Tibial nerve (tissue), 4 donors: Measurements from ENCODE around the gene LTF. TPM values are rescaled to one million over a fixed set of nuclear protein-coding genes. Genes with fewer than 3 reads are reported as not detected.
"Not testable (repeated sequence)": the region's sequence is repeated elsewhere in the genome, so short reads cannot be mapped to it uniquely, and the experiment has no call there.

ENCODE experiments used
- DNase-seq, 2 donors: peaks; one replicate each; pipeline ENCODE4 v3.0.0-alpha.2; 2019; ENCODE audit warnings: low spot score in 2 of 2
- H3K27ac ChIP-seq, 4 donors: fragments of 200-600 bp; sonication (generic) in 3 of 4; one replicate each; pipeline ENCODE4 v1.5.1; 2017 to 2019; ENCODE audit warnings: mild to moderate bottlenecking in 1 of 4
- H3K27me3 ChIP-seq, 2 donors: fragments of 200-600 bp; sonication (generic) in 1 of 2; one replicate each; pipeline versions ENCODE4 v1.5.1 to v1.6.0; 2017 to 2019
- H3K36me3 ChIP-seq, 3 donors: fragments of 200-600 bp; sonication (generic); one replicate each; pipeline ENCODE4 v1.5.1; 2018 to 2019
- H3K4me1 ChIP-seq, 4 donors: fragments of 200-600 bp; sonication (generic) in 3 of 4; one replicate each; pipeline ENCODE4 v1.5.1; 2017 to 2019
- H3K4me3 ChIP-seq, 4 donors: fragments of 200-600 bp; sonication (generic) in 3 of 4; one replicate each; pipeline ENCODE4 v1.5.1; 2017 to 2019; ENCODE audit warnings: mild to moderate bottlenecking in 1 of 4, moderate library complexity in 1 of 4
- H3K9me3 ChIP-seq, 4 donors: fragments of 200-600 bp; sonication (generic) in 3 of 4; one replicate each; pipeline ENCODE4 v1.5.1; 2017 to 2019
- EP300 ChIP-seq, 2 donors: sonication (generic); formaldehyde crosslinking; IDR thresholded peaks; one replicate each; pipeline ENCODE4 v1.6.1; 2017; ENCODE audit warnings: antibody characterized with exemption in 2 of 2, mild to moderate bottlenecking in 1 of 2
- POLR2A ChIP-seq, 2 donors: fragments of 450-650 bp; IDR thresholded peaks; one replicate each; pipeline ENCODE4 v1.6.1; 2017; ENCODE audit warnings: antibody characterized with exemption in 2 of 2, mild to moderate bottlenecking in 2 of 2, moderate library complexity in 2 of 2
- WGBS, 2 donors: methylation state at CpG; one replicate each; pipeline ENCODE4 v1.1.5; 2018; 5-methylcytosine and 5-hydroxymethylcytosine counted together
- total RNA-seq, 4 donors: library from RNA; depleted of rRNA; stranded (reverse); fragments of >200 nt; gene quantifications; one replicate each; pipeline ENCODE4 v1.1.0, GENCODE V29; 2016
- TF ChIP-seq, protein P1 (sequence below), 5 experiments: fragments of 200-600 bp in 3 of 5; fragments of 450-650 bp in 2 of 5; sonication (generic) in 3 of 5; IDR thresholded peaks; one replicate each; pipeline ENCODE4 v1.5.1; 2016 to 2019; ENCODE audit warnings: antibody characterized with exemption in 5 of 5, mild to moderate bottlenecking in 3 of 5, moderate library complexity in 2 of 5

LTF gene
- total RNA-seq, 4 donors from 2014 or later, result 0.30 to 1.2 (median 0.42) TPM; not detected in 1

DNA sequence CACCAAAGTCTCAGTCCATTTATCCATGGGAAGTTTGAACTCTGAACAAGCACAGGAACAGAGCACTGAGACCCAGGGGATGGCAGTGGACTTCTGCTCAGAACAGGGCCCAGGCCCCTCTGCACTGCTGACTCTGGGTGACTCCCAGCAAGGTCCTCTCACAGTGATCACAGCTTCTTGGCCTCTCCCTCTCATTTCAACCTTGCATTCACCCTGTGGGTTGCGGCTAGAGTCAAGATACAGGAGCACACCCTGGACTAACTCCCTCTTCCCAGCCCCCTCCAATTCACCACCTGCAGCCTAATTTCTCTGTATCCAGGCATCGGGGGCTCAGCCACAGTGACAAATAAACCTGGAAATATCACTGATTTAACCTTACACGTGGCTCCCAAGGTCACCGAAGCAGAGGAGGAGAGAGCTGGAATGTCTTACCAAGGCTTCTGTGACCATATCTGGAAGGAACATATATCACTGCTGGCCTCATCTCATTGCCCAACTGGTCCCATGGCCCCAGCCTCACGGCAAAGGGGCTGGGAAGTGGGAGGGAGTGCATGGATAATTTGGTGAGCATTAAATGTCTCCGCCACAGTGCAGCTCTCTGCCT lies 34.3 kb upstream of the LTF start:
- Histone ChIP-seq H3K36me3 (no peaks in the 10 kb centered on the region), H3K4me1 (no peaks in the 10 kb centered on the region), H3K4me3 (no peak overlapping the region), H3K27me3 (no peaks in the 10 kb centered on the region), H3K9me3 (no peaks in the 10 kb centered on the region), H3K27ac (no peak overlapping the region)
- 73 to 78% methylated on average over 6 of the region's 6 CpGs for WGBS, 2 donors
- TF ChIP-seq EP300 (IDR thresholded peaks at IDR 0.05) (no peak), POLR2A (IDR thresholded peaks at IDR 0.05) (no peak)
- TF ChIP-seq, protein P1, sequence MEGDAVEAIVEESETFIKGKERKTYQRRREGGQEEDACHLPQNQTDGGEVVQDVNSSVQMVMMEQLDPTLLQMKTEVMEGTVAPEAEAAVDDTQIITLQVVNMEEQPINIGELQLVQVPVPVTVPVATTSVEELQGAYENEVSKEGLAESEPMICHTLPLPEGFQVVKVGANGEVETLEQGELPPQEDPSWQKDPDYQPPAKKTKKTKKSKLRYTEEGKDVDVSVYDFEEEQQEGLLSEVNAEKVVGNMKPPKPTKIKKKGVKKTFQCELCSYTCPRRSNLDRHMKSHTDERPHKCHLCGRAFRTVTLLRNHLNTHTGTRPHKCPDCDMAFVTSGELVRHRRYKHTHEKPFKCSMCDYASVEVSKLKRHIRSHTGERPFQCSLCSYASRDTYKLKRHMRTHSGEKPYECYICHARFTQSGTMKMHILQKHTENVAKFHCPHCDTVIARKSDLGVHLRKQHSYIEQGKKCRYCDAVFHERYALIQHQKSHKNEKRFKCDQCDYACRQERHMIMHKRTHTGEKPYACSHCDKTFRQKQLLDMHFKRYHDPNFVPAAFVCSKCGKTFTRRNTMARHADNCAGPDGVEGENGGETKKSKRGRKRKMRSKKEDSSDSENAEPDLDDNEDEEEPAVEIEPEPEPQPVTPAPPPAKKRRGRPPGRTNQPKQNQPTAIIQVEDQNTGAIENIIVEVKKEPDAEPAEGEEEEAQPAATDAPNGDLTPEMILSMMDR (IDR thresholded peaks at IDR 0.05), result no peak
- no peak for DNase-seq

DNA sequence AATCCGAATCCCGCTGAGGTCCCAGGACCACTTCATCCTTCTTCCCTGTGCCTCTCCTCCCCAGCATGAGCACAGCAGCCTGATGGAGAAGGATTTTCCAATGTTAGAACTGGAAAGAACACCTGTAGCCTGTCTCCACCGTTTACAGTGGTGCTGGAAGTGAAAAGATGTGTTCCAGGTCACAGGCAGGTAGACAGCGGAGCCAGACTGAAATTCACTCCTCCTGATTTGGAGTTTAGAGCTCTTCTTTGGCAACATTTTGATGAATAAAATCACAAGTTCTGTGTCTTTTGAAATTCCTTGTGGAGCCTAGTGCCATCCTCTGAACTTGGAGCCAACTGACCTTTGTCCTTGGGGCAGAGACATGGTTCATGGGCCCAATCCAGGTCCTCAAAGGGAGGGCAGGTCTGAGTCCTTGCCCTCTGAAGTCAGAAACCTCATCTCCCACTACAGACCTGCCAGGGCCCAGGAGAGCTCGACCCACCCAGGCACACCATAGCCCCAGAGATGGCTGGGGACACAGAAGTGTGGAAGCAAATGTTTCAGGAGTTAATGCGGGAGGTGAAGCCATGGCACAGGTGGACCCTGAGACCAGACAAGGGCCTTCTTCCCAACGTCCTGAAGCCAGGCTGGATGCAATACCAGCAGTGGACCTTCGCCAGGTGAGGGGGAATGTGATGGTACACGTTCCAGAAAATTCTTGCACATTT lies 33.0 kb upstream of the LTF start, which contains the start of gene RTP3:
Gene RTP3 (plus strand): TSS at position 421 of the 710 bp plus-strand sequence. CDS start 87 bp downstream, at position 508.
- no peak for TF ChIP-seq POLR2A (IDR thresholded peaks at IDR 0.05)
- TF ChIP-seq, protein P1 (IDR thresholded peaks at IDR 0.05), result no peak
- TF ChIP-seq EP300 (IDR thresholded peaks at IDR 0.05), result no peak

DNA sequence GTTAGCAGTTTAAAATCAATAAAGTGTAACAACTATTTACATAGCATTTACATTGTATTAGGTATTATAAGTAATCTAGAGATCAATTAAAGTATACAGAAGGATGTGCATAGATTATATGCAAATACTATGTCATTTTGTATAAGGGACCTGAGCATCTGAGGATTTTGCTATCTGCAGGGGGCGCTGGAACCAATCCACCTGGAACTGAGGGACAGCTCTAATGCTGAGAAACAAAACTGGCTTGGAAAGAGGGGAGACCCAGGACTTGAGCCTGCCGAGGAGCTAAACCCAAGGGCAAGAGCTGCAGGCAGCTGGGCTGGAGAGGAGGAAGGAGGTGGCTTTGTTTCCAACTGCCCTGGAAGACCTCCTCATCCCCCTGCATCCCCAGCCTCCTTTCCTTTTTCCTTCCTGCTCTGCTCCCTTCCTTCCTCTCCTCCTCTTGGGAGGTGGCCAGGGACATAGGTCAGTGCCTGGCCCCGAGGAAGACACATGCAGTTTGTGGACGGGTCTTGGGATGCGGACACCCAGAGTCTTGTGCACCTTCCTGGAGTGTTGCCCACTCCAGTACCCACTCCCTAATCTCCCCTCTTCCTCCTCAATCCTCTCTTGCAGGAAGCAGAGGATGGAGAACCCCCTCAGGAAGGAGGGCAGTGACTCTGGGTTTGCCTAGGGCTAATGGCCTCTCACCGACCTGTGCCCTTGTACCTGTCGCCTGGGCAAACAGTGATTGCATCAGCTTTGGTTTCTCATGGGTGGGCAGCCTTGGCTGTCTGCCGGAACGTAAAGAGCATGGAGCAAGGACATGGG lies 32.2 kb upstream of the LTF start:
- no peaks in the 10 kb centered on the region for H3K36me3 ChIP-seq
- H3K27me3 ChIP-seq, result no peaks in the 10 kb centered on the region
- TF ChIP-seq POLR2A (IDR thresholded peaks at IDR 0.05) (no peak), EP300 (IDR thresholded peaks at IDR 0.05) (no peak)
- TF ChIP-seq, protein P1 (IDR thresholded peaks at IDR 0.05), result peak in 1 of 5 experiments; percentile 21
- H3K4me3 ChIP-seq, result no peak overlapping the region
- no peak for DNase-seq
- 57 to 62% methylated on average over 9 of the region's 9 CpGs for WGBS, 2 donors
- H3K4me1 ChIP-seq, result no peaks in the 10 kb centered on the region
- no peaks in the 10 kb centered on the region for H3K9me3 ChIP-seq
- H3K27ac ChIP-seq, result no peak overlapping the region

More for the DNA sequence above, 33.0 kb upstream of the LTF start, which contains the start of gene RTP3:
- H3K4me1 ChIP-seq, result no peaks in the 10 kb centered on the region
- H3K4me3 ChIP-seq, result no peak within 1 kb of the TSS
- DNase-seq, result no peak
- H3K27me3 ChIP-seq, result no peaks in the 10 kb centered on the region
- no peak within 1 kb of the TSS for H3K27ac ChIP-seq
- H3K9me3 ChIP-seq, result no peaks in the 10 kb centered on the region
- 80 to 82% methylated on average over 9 of the region's 9 CpGs for WGBS, 2 donors
- H3K36me3 ChIP-seq, result no peaks in the 10 kb centered on the region

DNA sequence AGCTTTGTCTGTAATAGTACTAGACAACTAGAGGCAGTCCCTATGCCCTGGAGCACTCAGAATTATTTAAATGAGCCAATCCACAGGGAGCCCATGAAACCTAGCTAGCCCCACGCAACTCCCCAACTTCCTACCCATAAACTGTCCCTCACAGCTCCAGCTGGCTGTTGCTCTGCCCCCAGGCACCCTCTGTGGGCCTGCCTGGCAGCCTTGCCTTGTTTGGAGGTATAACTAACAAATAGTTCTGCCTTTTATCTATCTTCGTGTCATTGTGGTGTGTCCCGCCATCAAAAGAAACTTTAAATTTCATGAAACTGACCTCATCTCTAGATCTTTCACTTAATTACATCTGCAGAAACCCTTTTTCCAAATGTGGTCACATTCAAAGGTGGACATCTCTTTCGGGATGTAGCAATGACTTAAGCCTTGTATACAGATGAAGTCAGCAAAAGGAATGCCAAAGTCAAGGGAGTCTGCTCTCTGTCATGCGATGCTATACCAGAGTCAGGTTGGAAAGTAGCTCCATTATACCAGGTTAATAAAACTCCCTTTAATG lies 31.3 kb upstream of the LTF start:
- H3K4me1 ChIP-seq, result no peaks in the 10 kb centered on the region
- 83 to 88% methylated on average over 5 of the region's 5 CpGs for WGBS, 2 donors
- DNase-seq, result no peak
- no peaks in the 10 kb centered on the region for H3K27me3 ChIP-seq
- H3K4me3 ChIP-seq, result no peak overlapping the region
- no peaks in the 10 kb centered on the region for H3K36me3 ChIP-seq
- no peak overlapping the region for H3K27ac ChIP-seq
- no peak for TF ChIP-seq POLR2A (IDR thresholded peaks at IDR 0.05)
- TF ChIP-seq EP300 (IDR thresholded peaks at IDR 0.05), result no peak
- TF ChIP-seq, protein P1 (IDR thresholded peaks at IDR 0.05), result no peak
- H3K9me3 ChIP-seq, result no peaks in the 10 kb centered on the region

DNA sequence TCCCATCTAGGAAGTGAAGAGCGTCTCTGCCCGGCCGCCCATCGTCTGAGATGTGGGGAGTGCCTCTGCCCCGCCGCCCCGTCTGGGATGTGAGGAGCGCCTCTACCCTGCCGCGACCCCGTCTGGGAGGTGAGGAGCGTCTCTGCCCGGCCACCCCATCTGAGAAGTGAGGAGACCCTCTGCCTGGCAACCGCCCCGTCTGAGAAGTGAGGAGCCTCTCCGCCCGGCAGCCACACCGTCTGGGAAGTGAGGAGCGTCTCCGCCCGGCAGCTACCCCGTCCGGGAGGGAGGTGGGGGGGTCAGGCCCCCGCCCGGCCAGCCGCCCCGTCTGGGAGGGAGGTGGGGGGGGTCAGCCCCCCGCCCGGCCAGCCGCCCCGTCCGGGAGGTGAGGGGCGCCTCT lies 29.8 kb upstream of the LTF start:
- H3K4me1 ChIP-seq, H3K27me3 ChIP-seq, H3K9me3 ChIP-seq, H3K4me3 ChIP-seq, DNase-seq, H3K36me3 ChIP-seq, H3K27ac ChIP-seq: not testable (repeated sequence)
- 97% methylated on average over 15 of the region's 33 CpGs; no CpG with 5 or more reads in 1 of the 2 donors for WGBS, 2 donors
